Endodermal cell (in vitro differentiated cells): ENCODE results near the gene CNOT4. TPM values are rescaled to one million over a fixed set of nuclear protein-coding genes. Genes with fewer than 3 reads are reported as not detected.

ENCODE experiments used
- DNase-seq: peaks from one replicate; pipeline ENCODE4 v3.0.0-alpha.2; 2017
- H3K27ac ChIP-seq: 2 replicates; pipeline ENCODE4 v1.5.1; 2013; ENCODE audit warnings: mild to moderate bottlenecking, low read depth, low read length, moderate library complexity
- H3K27me3 ChIP-seq: 2 replicates; pipeline ENCODE4 v1.6.1; 2013; ENCODE audit warnings: mild to moderate bottlenecking, low read length, moderate library complexity; ENCODE audit not compliant: insufficient read depth, control insufficient read depth, poor library complexity, severe bottlenecking
- H3K36me3 ChIP-seq: 2 replicates; pipeline ENCODE4 v1.7.0; 2013; ENCODE audit warnings: mild to moderate bottlenecking, low read length, moderate library complexity; ENCODE audit not compliant: control insufficient read depth, insufficient read depth
- H3K4me1 ChIP-seq: one replicate; pipeline ENCODE4 v1.7.0; 2013; ENCODE audit warnings: low read length; ENCODE audit not compliant: control insufficient read depth, insufficient read depth
- H3K4me3 ChIP-seq: 2 replicates; pipeline ENCODE4 v1.5.1; 2013; ENCODE audit warnings: mild to moderate bottlenecking, low read length, moderate library complexity
- H3K9ac ChIP-seq: 2 replicates; pipeline ENCODE4 v1.6.1; 2013; ENCODE audit warnings: mild to moderate bottlenecking, low read length, moderate library complexity; ENCODE audit not compliant: poor library complexity, severe bottlenecking; ENCODE audit errors: extremely low read depth
- H3K9me3 ChIP-seq: 2 replicates; pipeline ENCODE4 v1.6.1; 2013; ENCODE audit warnings: mild to moderate bottlenecking, low read length, moderate library complexity; ENCODE audit not compliant: control insufficient read depth
- H3K27ac Mint-ChIP-seq: 2 replicates; pipeline ENCODE4 v1.8.0; 2020; ENCODE audit warnings: mixed read lengths
- H3K27me3 Mint-ChIP-seq: 2 replicates; pipeline ENCODE4 v1.8.0; 2021; ENCODE audit warnings: mild to moderate bottlenecking, mixed read lengths; ENCODE audit not compliant: insufficient read depth
- H3K36me3 Mint-ChIP-seq: 2 replicates; pipeline ENCODE4 v1.8.0; 2020; ENCODE audit warnings: low read depth, mixed read lengths
- H3K4me1 Mint-ChIP-seq: 2 replicates; pipeline ENCODE4 v1.8.0; 2020; ENCODE audit warnings: mixed read lengths
- H3K4me3 Mint-ChIP-seq: 2 replicates; pipeline ENCODE4 v1.8.0; 2020; ENCODE audit warnings: mild to moderate bottlenecking, moderate library complexity, mixed read lengths
- H3K9me3 Mint-ChIP-seq: 2 replicates; pipeline ENCODE4 v1.8.0; 2020; ENCODE audit warnings: mild to moderate bottlenecking, mixed read lengths
- CTCF ChIP-seq: fragments of 200-600 bp; sonication (generic); conservative IDR thresholded peaks from 2 replicates; pipeline ENCODE4 v1.5.0; 2021; ENCODE audit warnings: antibody characterized with exemption, mild to moderate bottlenecking
- WGBS, 2 experiments: methylation state at CpG; one replicate each; pipeline versions ENCODE4 v1.1.5 to v1.1.7; 2013; ENCODE audit warnings: missing lambda C conversion rate in 2 of 2, mixed read lengths in 1 of 2; ENCODE audit not compliant: insufficient coverage in 1 of 2, insufficient read length in 1 of 2; 5-methylcytosine and 5-hydroxymethylcytosine counted together
- total RNA-seq, 2 donors: library from RNA; stranded (reverse); fragmentation: NEBNext Ultra II Directional in 1 of 2; extraction: Animal tissue kit (Norgen Biotek cat#: 25700) in 1 of 2; gene quantifications; 2 replicates in 1 of 2; 3 replicates in 1 of 2; pipeline ENCODE4 v1.2.1, GENCODE V29; 2021

Gene CNOT4
- total RNA-seq, 2 donors from 2014 or later: 22.7 to 23.8 TPM

GRCh38 chr7:135449436-135449835, 60.5 kb downstream of the CNOT4 start:
- Mint-ChIP-seq H3K4me1 (no peaks in the 10 kb centered on the region), H3K27ac (no peak overlapping the region), H3K4me3 (no peak overlapping the region), H3K36me3 (no peaks in the 10 kb centered on the region), H3K27me3 (no peaks in the 10 kb centered on the region), H3K9me3 (no peaks in the 10 kb centered on the region)
- DNase-seq: no peak
- Histone ChIP-seq H3K9ac (no peak overlapping the region), H3K4me3 (no peak overlapping the region), H3K4me1 (no peaks in the 10 kb centered on the region), H3K9me3 (no peaks in the 10 kb centered on the region), H3K27ac (no peak overlapping the region), H3K27me3 (no peaks in the 10 kb centered on the region), H3K36me3 (no peaks in the 10 kb centered on the region)
- TF ChIP-seq CTCF: no peak

- Mint-ChIP-seq H3K4me1 (no peaks in the 10 kb centered on the region), H3K27ac (no peak overlapping the region), H3K27me3 (no peaks in the 10 kb centered on the region), H3K36me3 (peaks cover 1% of the 10 kb centered on the region), H3K4me3 (no peak overlapping the region), H3K9me3 (no peaks in the 10 kb centered on the region)
- 86% methylated on average over 1 of the region's 1 CpG; no CpG with 5 or more reads in 1 of the 2 experiments for WGBS, 2 experiments
- Histone ChIP-seq H3K9me3 (peaks cover under 1% of the 10 kb centered on the region), H3K9ac (no peak overlapping the region), H3K4me1 (no peaks in the 10 kb centered on the region), H3K36me3 (peaks cover under 1% of the 10 kb centered on the region), H3K27ac (no peak overlapping the region), H3K4me3 (no peak overlapping the region), H3K27me3 (no peaks in the 10 kb centered on the region)
- TF ChIP-seq CTCF: no peak
- no peak for DNase-seq
Measured at GRCh38 chr7:135448753-135449152, 61.1 kb downstream of the CNOT4 start.

GRCh38 chr7:135447748-135448147, 62.2 kb downstream of the CNOT4 start:
- no peak for DNase-seq
- H3K27ac ChIP-seq: no peak overlapping the region
- no peak overlapping the region for H3K9ac ChIP-seq
- H3K4me1 Mint-ChIP-seq: no peaks in the 10 kb centered on the region
- no peaks in the 10 kb centered on the region for H3K9me3 Mint-ChIP-seq
- peaks cover 3% of the 10 kb centered on the region for H3K9me3 ChIP-seq
- H3K27me3 ChIP-seq: no peaks in the 10 kb centered on the region
- TF ChIP-seq CTCF: no peak
- H3K4me3 ChIP-seq: no peak overlapping the region
- no peaks in the 10 kb centered on the region for H3K4me1 ChIP-seq
- no peak overlapping the region for H3K27ac Mint-ChIP-seq
- peaks cover 6% of the 10 kb centered on the region for H3K36me3 Mint-ChIP-seq
- H3K36me3 ChIP-seq: peaks cover 4% of the 10 kb centered on the region
- 93 to 100% methylated on average over 1 to 3 of the region's 3 CpGs for WGBS, 2 experiments
- no peaks in the 10 kb centered on the region for H3K27me3 Mint-ChIP-seq
- no peak overlapping the region for H3K4me3 Mint-ChIP-seq
